Measurements from ENCODE around the gene KRT3.

The KRT3 gene

GRCh38 chr12:52826611-52827498, 30.9 kb upstream of the KRT3 start:
- DNase-seq = no peak

GRCh38 chr12:52825961-52826360, 30.0 kb upstream of the KRT3 start:
- DNase-seq = no peak

DNA sequence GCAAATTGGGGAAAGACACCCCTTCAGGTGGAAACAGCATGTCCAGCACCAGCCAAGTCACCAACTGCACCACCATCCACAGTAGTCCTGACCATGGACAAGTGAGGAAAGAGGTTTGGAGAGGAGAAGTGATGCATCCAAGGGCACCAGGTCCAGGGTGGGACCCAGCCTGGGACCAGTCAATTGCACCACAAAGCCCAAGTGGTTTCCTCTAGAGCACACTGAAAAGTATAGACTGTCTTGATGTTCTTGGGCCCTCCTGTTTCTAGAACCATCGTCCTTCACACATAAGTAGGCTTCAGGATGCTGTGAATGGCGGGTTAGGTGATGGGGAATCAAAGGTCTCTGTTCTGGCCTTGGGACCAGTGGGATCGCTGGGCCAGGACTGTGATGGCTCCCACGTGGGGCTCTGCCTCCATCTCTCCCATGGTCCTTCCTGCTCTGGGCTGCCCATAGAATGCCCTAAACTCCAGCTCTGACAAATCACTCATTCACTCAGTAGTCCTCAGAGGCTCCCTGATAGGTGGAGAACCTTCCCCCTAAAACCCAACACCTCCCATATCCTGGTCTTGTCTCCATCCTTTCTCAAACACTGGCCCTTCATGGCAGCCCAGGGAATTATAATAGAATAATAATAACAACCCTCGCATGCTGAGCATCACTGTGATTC, 29.0 kb upstream of the KRT3 start:
- no peak for DNase-seq

- DNase-seq = no peak
These were observed 28.0 kb upstream of the KRT3 start for GRCh38 chr12:52823761-52824450.

DNA sequence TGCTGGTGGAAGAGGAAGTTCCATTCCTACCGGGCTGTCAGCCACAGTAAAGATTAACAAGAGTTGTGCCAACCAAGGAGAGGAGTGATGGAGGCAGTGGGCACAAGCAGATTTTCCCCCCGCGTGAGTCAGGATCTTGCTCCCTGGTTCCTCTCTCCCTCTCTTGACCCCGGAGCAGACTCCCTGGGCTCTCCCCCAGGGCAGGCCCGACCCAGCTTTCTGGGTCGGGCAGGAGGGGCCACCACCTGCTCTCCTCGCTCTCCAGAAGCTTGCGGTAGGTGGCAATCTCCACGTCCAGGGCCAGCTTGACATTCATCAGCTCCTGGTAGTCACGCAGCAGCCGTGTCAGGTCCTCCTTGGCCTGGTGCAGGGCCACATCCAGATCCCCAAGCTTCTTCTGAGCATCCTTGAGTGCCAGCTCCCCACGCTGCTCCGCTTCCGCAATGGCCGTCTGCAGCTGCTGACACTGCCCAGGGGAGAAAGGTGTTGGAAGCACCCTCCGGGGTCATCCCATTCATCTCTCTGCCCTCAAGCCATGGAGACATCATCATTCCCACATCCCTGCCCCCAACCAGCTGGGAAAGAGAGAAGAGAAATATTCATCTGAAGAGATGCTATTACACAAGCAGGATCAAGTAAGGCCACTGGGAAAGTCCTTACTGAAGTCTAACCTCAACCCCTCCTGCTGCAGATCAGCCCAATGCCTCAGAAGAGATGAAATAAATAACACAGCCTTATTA, 27.0 kb upstream of the KRT3 start:
- DNase-seq = no peak

DNA sequence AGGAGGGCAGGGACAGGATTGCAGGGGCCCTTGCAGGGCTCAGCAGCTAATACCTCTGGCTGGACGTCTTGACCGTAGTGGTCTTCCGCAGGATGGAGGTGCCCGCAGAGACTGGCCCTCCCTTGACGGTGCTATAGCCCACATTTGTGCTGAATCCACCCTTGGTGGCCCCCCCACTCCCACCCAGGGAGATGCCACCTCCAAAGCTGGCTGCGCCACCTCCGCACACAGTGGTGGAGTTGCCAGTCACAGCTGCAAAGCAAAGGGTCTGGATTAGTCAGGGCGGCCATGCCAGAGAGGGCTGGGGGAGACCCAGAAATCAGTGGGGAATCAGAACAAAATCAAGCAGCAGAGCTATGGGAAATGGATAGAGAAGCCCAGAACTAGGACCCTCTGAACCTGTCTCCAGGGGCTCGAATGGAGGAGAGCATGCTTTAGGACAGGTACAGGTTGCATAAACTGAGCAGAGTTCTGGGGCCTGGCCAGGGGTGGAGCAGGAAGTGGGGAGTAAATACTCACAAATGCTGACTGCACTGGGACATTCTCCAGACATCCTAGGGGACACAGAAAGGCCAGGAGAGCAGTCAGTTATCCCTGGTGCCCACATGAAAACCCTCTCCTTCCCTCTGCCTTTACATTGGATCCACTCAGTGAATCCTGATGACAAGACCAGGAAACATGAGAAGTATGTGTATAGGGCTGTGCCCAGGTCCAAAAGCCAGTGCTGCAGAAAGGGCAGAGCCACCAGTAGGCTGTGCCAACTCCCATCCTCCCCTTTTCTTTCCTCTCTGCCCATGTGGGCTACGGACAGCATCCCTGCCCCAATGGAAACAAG, 26.1 kb upstream of the KRT3 start:
- DNase-seq = no peak

DNA sequence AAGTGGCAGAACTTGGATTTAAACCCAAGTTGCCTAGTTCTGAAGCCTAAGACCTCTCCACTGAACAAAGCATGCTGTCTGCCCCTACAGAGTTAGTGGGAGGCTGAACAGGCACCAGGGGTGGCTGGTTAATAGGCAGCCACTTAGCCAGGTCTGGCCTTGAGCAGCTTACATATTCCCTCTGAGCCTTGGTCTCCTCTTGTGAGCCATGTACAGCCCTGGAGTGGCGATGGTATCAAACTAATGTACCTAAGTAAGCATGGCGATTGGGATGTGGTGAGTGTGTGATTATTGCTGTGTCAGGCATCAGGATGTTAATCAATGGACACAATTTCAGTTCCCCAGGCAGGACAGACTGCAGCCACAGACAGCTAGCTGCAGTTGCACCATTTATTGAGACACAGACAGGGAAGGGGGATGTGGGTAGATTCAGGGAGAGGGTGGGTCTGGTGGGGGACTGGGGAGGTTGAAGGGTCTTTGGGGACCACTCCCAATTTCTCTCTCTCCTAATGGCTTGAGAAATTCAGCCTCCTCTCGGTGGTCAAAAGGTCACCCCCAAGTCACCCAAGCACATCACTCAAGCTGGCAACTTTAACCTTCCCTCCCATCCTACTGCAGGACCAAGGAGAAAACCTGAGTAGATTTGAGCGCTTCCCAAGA, 25.3 kb upstream of the KRT3 start:
- no peak for DNase-seq

GRCh38 chr12:52820521-52820920, 24.6 kb upstream of the KRT3 start:
- no peak for DNase-seq

GRCh38 chr12:52819731-52820510, 24.0 kb upstream of the KRT3 start:
- DNase-seq = no peak

DNA sequence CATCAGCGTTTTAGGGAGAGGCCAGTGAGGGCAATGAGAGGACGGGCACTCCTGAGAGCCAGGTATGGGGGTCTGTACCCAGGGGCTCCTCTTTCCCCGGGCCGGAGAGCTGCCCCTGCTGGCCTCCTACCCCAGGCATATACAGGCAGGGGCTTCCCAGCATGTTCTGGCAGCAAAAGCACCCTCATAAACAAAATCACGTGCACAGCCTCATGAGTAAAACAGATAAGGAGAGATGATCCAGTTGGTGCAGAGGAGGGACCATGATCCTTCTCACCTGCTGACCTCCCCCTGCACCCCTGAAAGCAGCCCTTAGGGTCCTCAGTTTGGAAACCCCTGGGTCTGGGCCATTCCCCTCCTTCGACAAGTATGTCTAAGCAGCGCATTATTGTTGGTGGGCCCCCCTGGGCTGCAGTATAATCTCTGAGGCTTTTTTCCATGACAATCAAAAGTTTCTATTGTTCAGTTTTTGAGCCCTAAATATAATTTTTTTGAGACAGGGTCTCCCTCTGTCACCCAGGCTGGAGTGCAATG, 23.0 kb upstream of the KRT3 start:
- DNase-seq = no peak

DNA sequence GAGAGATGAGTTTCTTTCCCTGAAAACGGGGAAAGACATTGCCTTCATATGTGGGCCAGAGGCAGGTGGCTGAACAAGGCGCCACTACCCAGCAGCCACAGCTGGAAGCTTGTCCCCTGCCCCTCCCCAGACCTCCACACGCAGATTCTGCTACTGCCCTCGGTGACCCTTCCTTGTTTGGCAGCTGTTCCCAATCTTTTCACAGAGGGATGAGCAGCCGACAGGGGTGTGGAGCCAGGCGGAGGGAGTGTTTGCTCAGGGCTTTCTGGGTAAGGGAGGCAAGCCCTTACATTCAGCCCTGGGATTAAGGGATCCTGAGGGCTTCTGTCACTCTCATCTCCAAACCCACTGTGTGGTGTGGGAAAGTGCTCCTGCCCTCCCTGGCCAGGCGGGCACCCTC, 22.5 kb upstream of the KRT3 start:
- DNase-seq = no peak

DNA sequence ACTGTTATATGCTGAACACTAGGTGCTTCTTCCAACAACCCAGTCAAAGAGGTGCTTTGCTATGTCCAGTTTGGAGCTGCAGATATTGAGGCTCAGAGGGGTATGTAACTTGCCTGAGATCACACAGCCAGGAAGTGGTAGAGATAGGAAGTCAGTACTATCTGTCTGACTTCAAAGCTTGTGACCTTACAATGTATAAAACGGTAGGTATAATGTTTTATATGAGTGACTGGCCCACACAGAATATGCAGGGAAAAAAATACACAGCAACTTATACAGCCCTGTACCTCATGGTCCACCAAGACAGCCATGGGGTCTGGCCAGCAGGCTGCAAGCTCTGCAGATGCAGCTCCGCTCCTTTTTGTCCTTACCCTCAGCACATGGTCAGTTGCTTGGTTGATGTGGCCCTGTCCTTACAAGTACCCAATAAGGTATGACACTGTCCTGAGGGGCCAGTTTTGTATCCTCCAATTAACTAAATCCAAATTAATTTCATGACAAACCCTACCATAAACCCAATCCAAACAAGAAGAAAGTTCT, 21.9 kb upstream of the KRT3 start:
- DNase-seq = no peak

GRCh38 chr12:52817003-52817698, 21.2 kb upstream of the KRT3 start:
- DNase-seq = no peak

- DNase-seq = no peak
These were observed 20.0 kb upstream of the KRT3 start for GRCh38 chr12:52815676-52816588.

GRCh38 chr12:52815161-52815560, 19.2 kb upstream of the KRT3 start:
- DNase-seq = no peak

GRCh38 chr12:52814710-52815155, 18.8 kb upstream of the KRT3 start:
- DNase-seq = no peak

- DNase-seq = no peak
These were observed 18.2 kb upstream of the KRT3 start, which contains the start of gene KRT4 for GRCh38 chr12:52813885-52814709. TSS of gene KRT4 (minus strand) at chr12:52814116. CDS start at chr12:52814058, 58 bp downstream.

Measured in NCI-H526 (cell line).